ENCODE results near the gene ARHGEF11.

ARHGEF11 gene

DNA sequence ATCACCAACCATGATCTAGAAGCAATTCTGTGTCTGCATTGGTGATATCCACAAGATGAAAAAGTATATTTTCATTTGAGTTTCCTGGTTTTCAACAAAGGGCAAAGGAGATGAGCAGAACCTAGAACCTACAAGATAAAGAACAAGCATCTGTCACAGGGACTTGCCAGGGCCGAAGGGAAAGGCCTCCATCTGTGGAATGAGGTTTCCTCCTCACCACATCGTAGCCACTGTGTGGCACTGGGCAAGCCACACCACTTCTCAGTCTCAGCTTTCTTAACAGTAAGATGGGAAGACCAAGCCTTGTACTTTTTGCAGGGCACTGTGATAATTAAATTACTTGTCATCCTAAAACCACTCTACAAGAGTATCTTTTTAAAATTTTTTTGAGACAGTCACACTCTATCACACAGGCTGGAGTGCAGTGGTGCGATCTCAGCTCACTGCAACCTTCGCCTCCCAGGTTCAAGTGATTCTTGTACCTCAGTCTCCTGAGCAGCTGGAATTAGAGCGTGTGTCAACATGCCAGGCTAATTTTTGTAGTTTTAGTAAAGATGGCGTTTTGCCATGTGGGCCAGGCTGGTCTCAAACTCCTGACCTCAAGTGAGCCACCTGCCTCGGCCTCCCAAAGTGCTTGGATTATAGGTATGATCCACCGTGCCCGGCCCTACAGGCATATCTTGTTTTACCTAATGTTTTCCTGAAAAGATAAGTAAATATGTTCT lies 45.8 kb downstream of the ARHGEF11 start:
- no peak for DNase-seq (ENCODE audit: low read depth in 2 of 2)

DNA sequence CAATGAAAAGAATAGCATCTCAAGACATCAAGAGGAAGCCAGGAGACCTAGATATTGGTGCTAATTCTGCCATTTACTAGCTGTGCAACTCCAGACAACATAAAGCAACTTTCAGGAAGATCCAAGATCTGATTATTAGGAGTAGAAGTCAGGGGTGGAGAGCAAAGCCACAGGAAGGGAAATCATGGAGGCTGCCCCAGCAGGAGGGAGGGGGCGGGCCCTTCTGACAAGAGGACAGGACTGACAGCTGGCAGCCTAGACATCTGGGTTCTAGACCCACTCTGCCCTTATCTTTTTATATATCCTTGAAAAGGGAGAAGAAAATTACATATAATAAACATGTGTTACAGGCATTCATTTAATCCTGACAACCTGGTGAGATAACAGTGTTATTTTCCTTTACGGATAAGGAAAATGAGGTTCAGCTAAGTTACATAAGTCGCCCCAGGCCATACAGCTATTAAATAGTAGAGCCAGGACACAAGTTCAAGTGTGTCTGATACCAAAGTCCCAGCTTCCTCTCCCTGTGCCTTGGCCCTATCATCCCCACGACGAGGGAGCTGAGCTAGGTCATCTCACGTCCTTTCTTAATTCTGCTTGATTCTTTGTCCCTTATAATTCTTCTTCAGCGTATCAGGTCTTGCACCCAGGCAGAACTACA lies 46.6 kb downstream of the ARHGEF11 start:
- no peak for DNase-seq (ENCODE audit: low read depth in 2 of 2)

DNA sequence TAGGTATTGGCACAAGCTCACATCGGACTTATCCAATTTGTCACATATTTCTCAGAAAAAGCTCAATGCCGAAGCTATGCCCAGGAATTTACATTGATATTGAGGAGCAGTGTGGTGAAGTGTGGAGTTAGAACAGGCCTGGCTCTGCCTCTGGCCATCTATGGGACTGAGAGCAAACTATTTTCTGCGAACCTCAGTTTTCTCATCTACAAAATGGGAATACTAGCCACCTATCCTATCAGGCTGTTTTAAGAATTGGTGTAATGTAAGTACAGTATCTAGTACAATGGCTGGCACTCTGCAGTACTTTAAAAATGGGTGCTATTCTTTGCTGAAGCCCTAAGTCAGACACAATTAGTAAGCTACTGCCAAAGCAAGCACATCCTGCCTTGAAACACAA lies 47.2 kb downstream of the ARHGEF11 start:
- no peak for DNase-seq (ENCODE audit: low read depth in 2 of 2)

DNA sequence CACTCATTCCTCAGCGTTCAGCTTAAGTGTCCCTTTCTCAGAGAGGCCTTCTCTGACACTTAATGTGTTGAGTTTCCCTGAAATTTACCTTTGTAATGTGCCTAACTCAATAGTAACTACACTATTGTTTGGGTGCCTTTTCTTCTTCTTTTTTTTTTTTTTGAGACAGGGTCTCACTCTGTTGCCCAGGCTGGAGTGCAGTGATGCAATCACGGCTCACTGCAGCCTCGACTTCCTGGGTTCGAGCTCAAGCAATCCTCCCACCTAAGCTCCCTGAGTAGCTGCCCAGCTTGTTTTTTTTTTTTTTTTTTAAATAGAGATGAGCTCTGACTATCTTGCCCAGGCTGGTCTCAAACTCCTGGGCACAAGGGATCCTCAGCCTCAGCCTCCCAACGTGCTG lies 50.1 kb downstream of the ARHGEF11 start:
- no peak for DNase-seq (ENCODE audit: low read depth in 2 of 2)

DNA sequence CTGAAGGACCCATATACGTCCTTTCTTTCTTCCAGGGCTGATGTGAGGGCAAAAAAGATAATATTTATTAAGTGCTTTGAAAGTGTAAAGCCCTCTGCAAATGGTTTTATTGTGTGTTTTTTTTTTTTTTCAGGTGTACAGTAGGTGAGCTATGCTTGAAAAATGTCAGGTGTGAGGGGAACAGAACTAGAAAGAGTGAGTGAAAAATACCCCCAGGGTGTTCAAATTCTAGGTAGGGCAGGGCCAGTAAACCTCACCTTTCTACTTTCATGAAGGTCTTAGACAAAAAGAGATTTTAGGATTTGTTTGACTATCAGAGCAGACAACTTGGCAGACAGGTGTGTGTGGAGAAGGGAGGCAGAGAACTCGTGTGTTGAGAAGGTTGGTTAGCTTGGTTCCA lies 51.3 kb downstream of the ARHGEF11 start:
- no peak for DNase-seq (ENCODE audit: low read depth in 2 of 2)

DNA sequence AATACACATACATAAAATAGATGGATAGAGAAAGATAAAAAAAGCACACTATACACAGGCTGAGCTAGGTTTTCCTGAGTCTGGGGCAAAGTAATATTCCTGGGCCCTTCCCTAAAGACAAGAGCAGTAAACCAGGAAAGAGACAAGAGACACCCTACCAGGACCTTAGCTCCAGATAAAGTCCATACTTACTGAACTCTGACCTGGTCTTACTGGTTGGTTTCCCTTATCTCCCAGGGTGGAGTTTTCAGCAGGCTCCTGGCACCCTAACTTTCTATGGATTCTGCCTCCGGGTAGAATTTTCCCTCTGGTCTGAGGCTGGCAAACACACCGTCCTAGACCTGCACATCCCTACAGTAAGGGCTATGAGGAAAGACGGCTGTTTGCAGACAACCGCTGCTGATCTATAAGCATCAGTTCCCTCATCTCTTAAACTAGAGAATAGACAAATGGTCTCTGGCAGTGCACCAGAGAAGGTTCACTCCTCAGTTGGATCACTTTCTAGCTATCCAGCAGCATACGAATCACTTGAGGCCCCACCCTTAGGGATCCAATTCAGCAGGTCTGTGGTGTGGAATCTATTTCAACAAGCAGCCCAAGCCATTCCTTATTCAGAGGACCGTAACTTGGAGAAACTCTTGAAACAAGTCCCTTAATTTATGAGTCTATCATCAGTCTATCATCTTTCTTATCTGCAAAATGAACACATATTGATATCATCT lies 52.0 kb downstream of the ARHGEF11 start:
- DNase-seq (ENCODE audit: low read depth in 2 of 2) = no peak

DNA sequence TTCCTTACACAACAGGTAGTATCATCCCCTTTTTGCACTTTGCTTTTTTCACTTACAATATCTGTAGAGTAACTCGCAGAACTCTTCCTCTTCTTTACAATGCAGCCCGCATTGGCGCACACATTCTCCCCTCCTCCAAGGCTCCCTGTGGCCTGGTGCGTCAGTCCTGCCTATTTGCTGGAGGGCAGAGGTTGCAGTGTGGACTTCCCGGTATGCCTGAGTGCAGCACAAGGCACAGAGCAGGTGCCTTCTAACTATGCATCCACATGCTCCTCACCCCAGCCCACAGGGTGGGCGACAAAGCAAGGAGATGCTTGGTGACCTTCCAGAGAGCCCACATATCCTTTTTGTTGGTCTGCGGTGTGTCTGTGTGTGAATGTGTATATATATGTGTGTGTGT lies 53.3 kb downstream of the ARHGEF11 start:
- DNase-seq (ENCODE audit: low read depth in 2 of 2) = no peak

DNA sequence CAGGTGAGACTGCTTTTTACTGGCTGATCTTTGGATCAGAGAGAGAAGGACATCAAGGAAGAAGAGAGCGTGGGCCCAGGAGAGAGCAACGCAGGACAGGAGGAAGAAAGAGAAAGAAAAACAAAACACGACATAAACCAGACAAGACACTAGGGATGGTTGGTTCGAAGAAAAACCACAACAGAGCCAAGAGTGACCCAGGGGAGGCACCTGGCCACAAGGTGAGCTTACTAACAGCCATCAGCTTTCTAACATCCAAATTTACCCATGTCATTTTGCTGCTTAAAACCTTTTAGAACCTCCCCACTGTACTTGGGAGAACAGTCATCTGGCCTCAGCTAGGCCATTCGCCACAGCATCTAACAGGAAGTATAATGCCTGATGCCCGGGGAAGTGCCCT lies 57.8 kb downstream of the ARHGEF11 start:
- no peak for DNase-seq (ENCODE audit: low read depth in 2 of 2)

DNA sequence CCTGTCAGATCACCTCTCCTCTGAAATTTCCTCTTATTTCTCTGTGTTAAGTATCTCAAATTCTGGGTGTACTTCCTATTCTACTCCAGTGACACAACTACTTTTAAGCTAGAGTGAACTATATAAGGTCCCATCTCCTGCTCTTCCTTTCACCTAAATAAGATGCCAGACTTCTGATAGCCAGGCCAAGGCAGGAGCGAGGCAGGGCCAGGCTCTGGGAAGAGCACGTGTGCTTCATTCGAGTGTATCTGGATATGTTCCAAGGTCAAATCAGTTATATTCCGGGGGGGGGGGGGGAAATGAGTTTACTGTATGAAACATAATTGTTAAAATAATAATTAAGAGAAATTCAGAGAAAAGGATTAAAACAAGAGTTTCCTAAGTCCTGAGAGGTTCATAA lies 65.0 kb downstream of the ARHGEF11 start:
- DNase-seq (ENCODE audit: low read depth in 2 of 2) = no peak

DNA sequence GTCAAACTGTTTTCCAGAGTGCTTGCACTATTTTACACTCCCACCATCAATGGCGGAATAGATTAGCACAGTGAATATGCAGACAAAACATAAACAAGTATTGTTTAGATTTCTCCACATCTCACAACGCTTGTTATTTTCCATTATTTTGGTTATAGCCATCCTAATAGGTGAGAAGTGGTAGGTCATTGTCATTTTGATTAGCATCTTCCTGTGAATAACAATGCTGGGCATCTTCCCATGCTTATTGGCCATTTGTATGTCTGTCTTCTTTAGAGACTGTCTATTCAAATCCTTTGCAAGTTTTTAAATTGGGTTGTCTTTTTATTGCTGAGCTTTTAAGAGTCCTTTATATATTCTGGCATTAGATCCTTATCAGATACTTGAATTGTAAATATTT lies 70.5 kb downstream of the ARHGEF11 start:
- no peak for DNase-seq (ENCODE audit: low read depth in 2 of 2)

DNA sequence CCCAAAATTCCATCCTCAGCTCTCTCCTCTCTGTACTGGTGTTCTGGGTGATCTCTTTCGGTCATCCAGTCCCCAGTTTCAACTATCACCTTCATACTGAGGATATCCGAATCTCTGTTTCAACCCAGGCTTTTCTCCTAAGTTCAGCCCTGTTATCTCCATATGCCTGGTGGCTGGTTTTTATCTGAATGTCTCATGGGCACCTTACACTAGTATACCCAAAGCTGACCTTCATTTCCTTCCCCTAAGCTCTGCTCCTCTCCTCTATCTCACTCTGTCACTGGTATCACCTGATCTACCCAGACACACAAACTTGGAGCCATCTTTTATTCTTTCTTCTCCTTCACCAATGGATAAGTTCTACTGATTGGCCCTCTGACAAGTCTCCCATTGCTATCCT lies 72.1 kb downstream of the ARHGEF11 start:
- no peak for DNase-seq (ENCODE audit: low read depth in 2 of 2)

DNA sequence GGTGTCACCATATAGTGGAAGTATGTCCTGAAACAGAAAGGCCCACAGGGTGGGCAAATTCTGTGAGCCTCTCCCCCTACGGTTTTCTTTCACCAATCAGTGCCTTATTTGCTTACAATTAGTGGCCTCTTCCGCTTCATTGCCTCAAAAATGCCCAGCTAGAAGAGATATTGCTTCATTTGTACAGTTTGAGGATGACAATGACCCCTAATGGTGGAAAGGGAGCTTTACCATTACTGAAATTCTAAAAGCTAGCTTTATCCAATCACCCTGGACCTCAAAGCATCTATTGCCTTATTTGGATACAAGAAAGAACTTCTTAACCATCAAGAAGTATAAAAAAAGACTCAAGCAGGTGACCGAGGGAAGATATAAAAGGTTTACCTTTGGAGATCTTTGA lies 75.5 kb downstream of the ARHGEF11 start:
- DNase-seq (ENCODE audit: low read depth in 2 of 2) = no peak

DNA sequence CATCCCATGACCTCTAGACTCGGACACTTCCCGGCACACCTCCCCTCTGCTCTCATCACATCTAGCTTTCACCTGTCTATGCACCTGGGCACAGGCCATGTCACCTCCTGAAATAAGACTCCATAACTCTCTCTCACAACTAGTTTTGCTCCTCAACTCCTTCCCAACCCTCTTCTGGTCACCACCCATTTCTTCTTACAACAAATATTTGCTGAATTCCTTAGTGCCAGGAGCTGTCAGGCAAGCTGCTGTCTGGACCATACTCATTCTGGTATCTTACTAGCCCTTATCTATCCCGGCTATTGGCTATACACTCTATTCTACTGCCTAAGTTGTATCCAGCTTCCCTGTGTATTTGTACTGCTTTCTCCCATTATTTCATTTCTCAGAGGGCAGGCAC lies 76.0 kb downstream of the ARHGEF11 start:
- DNase-seq (ENCODE audit: low read depth in 2 of 2) = no peak

DNA sequence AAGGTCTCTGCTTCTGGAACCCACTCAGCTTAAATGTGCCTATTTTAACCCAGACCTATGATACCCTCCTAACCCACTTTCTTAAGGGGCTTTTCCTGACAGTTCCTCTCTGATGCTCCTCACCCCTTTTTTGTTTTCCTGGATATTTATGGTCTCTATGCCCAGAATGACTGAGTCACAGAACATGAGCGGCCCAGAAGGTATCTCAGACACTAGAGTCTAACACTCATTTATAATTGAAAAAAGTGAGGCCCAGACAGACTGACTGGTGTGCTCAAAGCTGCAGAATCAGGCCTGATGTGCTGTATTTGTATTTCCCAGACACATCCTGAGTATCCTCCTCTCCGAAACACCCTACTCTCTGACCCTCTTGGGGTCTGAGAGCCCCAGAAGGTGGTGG lies 81.1 kb downstream of the ARHGEF11 start:
- no peak for DNase-seq (ENCODE audit: low read depth in 2 of 2)

DNA sequence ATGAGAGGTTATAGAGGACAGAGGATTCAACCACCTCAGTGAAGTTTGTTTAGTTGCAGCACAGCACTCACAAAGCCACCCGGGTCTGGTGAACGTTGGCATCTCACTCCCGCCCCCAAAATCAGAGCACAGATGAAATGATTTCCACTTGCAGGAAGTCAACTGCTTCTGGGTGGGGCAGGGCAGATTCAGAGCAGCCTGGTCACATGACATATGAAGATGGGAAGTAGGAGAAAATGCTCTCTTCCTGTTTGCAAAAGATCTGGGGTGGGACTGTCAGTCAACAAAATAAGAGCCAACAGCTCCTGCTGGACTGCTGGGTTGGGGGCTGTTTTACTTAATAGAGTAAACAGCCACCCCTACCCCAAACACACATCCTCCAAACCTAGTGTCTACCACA lies 81.9 kb downstream of the ARHGEF11 start:
- no peak for DNase-seq (ENCODE audit: low read depth in 2 of 2)

DNA sequence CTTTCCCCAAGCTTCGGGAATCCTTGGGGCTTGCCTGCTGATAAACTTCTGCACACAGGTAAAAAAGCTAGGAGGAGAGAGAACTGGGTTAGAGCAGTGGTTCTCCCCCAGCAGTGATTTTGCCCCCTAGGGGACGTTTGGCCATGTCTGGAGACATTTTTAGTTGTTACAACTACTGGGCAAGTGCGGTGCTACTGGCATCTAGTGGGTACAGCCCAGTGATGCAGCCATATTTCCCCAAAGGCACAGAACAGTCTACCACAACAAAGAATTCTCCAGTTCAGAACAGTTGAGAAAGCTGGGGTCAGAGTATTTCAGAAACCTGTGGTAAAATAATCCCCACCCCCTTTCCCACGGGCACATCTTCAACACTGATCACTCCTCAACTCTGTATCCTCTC lies 83.8 kb downstream of the ARHGEF11 start:
- no peak for DNase-seq (ENCODE audit: low read depth in 2 of 2)

DNA sequence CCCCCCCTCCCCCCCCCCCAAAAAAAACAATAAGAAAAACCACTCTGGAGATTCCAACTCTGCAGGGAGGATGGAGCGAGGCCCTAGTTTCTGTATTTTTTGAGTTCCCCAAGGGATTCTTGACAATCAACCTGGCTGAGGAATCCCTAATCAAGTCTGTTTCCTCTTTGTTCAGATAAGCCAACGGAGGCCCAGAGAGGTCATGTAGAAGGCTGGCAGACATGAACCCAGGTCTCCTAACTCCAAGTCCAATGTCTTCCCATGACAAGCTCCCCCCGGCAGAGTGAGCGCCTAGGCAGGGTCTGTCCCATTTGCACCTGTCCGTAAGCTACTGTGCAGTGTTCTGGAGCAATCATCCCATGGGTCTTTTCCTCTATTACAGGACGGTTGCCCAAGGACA lies 85.6 kb downstream of the ARHGEF11 start:
- no peak for DNase-seq (ENCODE audit: low read depth in 2 of 2)

DNA sequence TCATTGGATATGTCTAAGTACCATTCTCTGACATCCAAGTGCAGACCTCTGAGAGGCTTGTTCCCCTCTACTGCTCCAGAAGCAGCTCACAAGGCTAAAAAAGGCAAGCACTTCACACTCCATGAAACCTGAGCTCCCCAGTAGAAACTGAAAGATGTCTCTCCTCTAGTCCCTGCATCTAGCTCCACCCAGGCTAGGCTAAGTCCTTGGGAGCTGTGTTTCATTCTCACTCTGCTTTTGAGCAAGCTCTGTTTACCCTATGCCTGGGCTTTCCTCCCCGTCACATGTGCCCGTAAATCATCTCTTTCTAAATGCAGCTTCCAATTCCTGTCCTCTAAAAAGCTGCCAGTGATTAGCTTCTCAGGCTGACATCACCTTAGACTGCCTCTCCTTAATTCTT lies 86.1 kb downstream of the ARHGEF11 start:
- DNase-seq (ENCODE audit: low read depth in 2 of 2) = peak; percentile 67 to 72

DNA sequence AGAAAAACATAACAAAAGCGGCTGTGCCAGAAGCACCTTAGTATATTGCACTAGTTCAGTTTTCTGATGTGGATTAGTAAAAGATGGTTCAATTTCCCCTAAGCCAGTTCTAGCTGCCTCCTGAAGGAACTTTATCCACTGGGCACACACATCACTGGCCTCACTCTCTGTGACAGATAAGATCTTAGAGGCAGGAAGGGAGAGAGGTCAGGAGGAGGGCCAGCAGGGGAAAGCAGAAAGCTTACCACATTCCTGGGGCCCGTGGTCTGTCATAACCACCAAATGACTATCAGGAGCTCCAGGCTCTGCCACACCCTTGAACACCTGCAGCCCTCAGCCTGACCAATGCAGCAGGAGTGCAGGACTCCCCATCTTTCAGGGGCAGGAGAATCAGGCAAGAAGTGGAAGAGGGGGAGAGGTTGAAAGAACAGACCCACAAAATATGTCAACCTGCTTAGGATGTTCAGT lies 87.3 kb downstream of the ARHGEF11 start:
- no peak for DNase-seq (ENCODE audit: low read depth in 2 of 2)

DNA sequence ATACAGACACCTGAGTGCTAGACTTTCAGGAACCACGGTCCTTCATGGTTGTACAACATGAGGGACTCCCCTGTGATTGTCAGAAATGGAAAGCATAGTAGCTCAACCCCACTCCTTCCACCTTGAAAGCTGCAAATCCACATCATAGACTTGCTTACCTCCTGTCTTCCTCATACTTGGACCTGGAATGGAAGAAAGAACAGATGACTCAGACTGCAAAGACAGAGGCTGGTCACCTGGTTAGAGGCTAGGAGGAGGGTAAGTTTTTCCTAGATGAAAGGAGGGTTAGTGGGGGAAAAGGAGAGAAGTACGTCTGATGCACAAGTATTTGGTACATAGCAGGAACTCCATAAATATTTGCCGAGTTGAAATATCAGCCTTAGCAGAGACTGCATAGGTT lies 87.9 kb downstream of the ARHGEF11 start:
- no peak for DNase-seq (ENCODE audit: low read depth in 2 of 2)

DNA sequence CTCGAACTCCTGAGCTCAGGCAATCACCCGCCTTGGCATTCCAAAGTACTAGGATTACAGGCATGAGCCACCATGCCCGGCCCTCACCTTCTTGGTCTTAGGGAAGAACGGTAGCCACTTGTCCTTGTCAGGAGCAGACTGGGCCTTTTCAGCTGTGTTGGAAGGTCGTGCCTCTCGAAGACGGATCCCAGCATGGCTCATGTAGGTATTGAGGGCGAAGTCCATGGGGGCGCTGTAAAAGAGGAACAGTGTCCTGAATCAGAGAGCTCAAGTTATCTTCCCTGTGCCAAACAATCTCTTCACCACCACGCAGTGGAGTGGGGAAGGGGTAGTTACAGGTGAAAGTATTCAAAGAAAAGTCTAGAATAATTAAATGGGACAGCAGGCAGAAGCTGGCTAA lies 89.2 kb downstream of the ARHGEF11 start:
- no peak for DNase-seq (ENCODE audit: low read depth in 2 of 2)

DNA sequence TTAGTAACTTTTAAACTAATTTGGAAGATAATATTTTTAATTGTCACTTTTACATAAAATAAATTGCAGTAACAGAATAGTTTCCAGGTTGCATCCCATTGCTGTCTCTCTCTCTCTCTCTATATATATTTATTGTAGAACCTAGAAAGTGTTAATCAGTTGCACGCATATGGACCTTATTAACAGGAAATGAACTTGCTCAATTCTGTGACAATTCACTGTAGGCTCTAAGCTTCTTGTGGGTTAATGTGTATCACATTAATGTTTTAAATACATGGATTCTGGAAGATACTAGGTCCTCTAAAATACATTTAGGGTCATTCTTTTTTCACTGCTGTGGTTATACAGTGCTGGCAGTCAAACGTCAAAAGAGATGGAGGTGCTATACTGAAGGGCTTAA lies 92.0 kb downstream of the ARHGEF11 start:
- DNase-seq (ENCODE audit: low read depth in 2 of 2) = peak in 1 of 2 experiments; percentile 7

DNA sequence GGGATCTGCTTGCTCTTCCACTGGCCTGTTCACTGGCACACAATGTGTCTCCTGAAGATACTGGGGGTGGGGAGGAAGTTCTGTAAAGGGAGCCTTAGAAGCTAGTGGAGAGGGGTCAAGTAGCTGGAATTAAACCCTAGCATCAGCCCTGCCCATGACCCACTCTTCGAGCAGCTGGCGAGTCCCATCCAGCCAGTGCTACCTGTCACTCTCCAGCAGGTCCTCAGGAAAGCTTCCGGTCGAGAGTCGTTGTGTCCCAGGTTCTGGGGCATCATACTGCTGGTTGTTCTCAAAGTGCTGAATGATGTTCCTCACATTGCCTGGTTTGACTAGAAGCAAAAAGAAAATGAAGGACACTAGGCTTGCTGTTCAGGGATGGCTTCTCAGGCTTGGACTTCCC lies 94.2 kb downstream of the ARHGEF11 start:
- no peak for DNase-seq (ENCODE audit: low read depth in 2 of 2)

All from fibroblast of skin of left quadriceps (primary cell).